Esophagus squamous epithelium (tissue), 5 donors: Measurements from ENCODE around the gene FILIP1L. TPM values are rescaled to one million over a fixed set of nuclear protein-coding genes. Genes with fewer than 3 reads are reported as not detected.
"Not testable (repeated sequence)": the region's sequence is repeated elsewhere in the genome, so short reads cannot be mapped to it uniquely, and the experiment has no call there.

Experiments used
- DNase-seq: peaks from one replicate; lab custom pipeline; 2025; lab: John Stamatoyannopoulos, UW
- H3K27ac ChIP-seq, 4 donors: fragments of 200-600 bp; sonication (generic); one replicate each; pipeline ENCODE4 v1.5.1; 2016 to 2019; ENCODE audit warnings: mild to moderate bottlenecking in 1 of 4
- H3K27me3 ChIP-seq, 4 donors: fragments of 200-600 bp; sonication (generic); 1 replicate in 3 of 4; 2 replicates in 1 of 4; pipeline versions ENCODE4 v1.5.1 to v1.6.0; 2017 to 2021; ENCODE audit warnings: antibody characterized with exemption in 1 of 4
- H3K36me3 ChIP-seq, 3 donors: fragments of 200-600 bp; sonication (generic); one replicate each; pipeline ENCODE4 v1.5.1; 2016 to 2019
- H3K4me1 ChIP-seq, 3 donors: fragments of 200-600 bp; sonication (generic); one replicate each; pipeline ENCODE4 v1.5.1; 2017 to 2019
- H3K4me3 ChIP-seq, 4 donors: fragments of 200-600 bp; sonication (generic); 1 replicate in 3 of 4; 2 replicates in 1 of 4; pipeline ENCODE4 v1.5.1; 2016 to 2019; ENCODE audit warnings: mild to moderate bottlenecking in 2 of 4, moderate library complexity in 1 of 4
- H3K9me3 ChIP-seq, 3 donors: fragments of 200-600 bp; sonication (generic); one replicate each; pipeline ENCODE4 v1.5.1; 2016 to 2019
- POLR2A ChIP-seq, 4 donors: fragments of 450-650 bp; IDR thresholded peaks; one replicate each; pipeline ENCODE4 v1.6.1; 2017; ENCODE audit warnings: antibody characterized with exemption in 4 of 4, mild to moderate bottlenecking in 4 of 4, moderate library complexity in 3 of 4
- WGBS, 2 donors: methylation state at CpG; one replicate each; pipeline ENCODE4 v1.1.5; 2018; 5-methylcytosine and 5-hydroxymethylcytosine counted together
- intact Hi-C: fragments of 100-400 bp; cut with DNase I; formaldehyde crosslinking; loops from one replicate; pipeline ENCODE4 v1.15.0; 2022
- total RNA-seq, 4 donors: library from RNA; depleted of rRNA; stranded (reverse); fragments of >200 nt; gene quantifications; one replicate each; pipeline ENCODE4 v1.1.0, GENCODE V29; 2016
- TF ChIP-seq, protein P1 (sequence below), 6 experiments: fragments of 450-650 bp in 4 of 6; fragments of 200-600 bp in 2 of 6; sonication (generic) in 2 of 6; IDR thresholded peaks; one replicate each; pipeline ENCODE4 v1.5.1; 2016 to 2019; ENCODE audit warnings: antibody characterized with exemption in 6 of 6, mild to moderate bottlenecking in 4 of 6, moderate library complexity in 4 of 6
- donor health status: DM: yes; HTN: yes; CAD: no.

The FILIP1L gene
- total RNA-seq, 4 donors from 2014 or later, result 2.5 to 23.5 (median 10.7) TPM

DNA sequence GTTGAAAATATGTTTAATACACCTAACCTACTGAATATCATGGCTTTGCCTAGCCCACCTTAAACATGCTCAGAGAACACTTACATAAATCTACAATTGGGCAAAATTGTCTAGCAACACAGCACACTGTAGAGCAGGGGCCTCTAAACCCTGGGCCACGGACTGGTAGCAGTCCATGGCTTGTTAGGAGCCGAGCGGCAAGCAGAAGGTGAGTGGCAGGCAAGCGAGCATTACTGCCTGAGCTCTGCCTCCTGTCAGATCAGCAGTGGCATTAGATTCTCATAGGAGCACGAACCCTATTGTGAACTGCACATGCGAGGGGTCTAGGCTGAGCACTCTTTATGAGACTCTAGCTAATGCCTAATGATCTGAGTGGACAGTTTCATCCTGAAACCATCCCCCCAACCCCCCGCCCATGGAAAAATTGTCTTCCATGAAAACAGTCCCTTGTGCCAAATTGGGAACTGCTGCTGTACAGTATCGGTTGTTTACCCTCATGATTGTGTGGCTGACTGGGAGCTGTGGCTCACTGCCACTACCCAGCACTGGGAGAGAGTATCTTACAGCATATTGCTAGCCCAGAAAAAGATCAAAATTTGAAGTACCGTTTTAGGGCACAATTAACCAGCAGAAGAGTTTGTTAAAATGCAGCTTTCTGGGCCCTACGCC is 270.6 kb downstream of the FILIP1L start:
- intact Hi-C loops, result loop anchor here (10.0 kb wide), 1 partner anchor 221 kb away; no protein-coding TSS in a partner anchor
- WGBS, 2 donors, result 60 to 69% methylated on average over 8 to 9 of the region's 10 CpGs

DNA sequence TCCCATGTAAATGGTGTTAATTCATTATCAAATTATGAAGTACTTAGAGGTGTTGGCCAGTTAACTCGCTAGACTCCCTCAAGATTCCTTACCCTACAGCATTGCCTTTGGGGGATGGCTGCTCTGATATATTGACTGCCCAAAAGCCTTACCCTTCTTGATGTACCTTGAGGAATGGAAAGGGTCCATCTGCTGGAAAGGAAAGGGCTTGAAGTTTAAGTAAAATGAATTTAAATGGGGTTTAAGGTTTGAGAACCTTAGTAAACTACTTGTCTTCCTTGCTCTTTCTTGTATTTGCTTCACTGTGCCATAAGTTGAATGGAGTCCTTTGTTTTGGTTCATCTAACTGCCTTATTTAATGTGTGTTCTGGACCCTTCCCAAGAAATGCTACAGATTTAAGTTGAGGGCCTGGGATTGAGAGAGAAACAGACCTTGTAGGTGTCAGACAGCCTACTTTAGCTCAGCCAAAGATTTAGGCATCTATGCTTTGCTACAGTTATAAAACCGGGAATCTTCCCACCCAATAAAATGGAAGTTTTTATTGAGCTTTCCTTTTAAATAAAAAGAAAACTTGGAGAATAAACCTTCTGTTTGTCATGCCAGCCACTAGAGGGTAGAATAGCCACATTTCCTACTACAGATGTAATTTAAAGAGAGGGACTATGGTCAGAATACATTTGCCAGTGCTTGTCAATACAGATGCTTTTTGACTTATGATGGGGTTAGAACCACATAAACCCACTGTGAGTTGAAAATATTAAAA is 271.3 kb downstream of the FILIP1L start:
- TF ChIP-seq, protein P1, sequence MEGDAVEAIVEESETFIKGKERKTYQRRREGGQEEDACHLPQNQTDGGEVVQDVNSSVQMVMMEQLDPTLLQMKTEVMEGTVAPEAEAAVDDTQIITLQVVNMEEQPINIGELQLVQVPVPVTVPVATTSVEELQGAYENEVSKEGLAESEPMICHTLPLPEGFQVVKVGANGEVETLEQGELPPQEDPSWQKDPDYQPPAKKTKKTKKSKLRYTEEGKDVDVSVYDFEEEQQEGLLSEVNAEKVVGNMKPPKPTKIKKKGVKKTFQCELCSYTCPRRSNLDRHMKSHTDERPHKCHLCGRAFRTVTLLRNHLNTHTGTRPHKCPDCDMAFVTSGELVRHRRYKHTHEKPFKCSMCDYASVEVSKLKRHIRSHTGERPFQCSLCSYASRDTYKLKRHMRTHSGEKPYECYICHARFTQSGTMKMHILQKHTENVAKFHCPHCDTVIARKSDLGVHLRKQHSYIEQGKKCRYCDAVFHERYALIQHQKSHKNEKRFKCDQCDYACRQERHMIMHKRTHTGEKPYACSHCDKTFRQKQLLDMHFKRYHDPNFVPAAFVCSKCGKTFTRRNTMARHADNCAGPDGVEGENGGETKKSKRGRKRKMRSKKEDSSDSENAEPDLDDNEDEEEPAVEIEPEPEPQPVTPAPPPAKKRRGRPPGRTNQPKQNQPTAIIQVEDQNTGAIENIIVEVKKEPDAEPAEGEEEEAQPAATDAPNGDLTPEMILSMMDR (IDR thresholded peaks at IDR 0.05), result peak; percentile 24 to 80 (median 68)
- TF ChIP-seq POLR2A (IDR thresholded peaks at IDR 0.05), result no peak
- intact Hi-C loops, result loop anchor here (10.0 kb wide), 1 partner anchor 222 kb away; no protein-coding TSS in a partner anchor
- Histone ChIP-seq H3K4me3 (peak overlapping the region in 1 of 4 donors; percentile 10), H3K4me1 (peaks cover 0 to 52% (median 8%) of the 10 kb centered on the region in 3 donors), H3K27ac (peak overlapping the region in 3 of 4 donors; percentile 75 to 85 (median 78)), H3K9me3 (no peaks in the 10 kb centered on the region), H3K27me3 (no peaks in the 10 kb centered on the region), H3K36me3 (no peaks in the 10 kb centered on the region)
- no peak for DNase-seq
- 43 to 58% methylated on average over 2 of the region's 2 CpGs for WGBS, 2 donors

More for the DNA sequence above, 270.6 kb downstream of the FILIP1L start:
- TF ChIP-seq, protein P1 (IDR thresholded peaks at IDR 0.05), result no peak
- TF ChIP-seq POLR2A (IDR thresholded peaks at IDR 0.05), result no peak
- Histone ChIP-seq H3K4me3 (peak overlapping the region in 1 of 4 donors; percentile 10), H3K27me3 (no peaks in the 10 kb centered on the region), H3K36me3 (no peaks in the 10 kb centered on the region), H3K9me3 (no peaks in the 10 kb centered on the region), H3K27ac (peak overlapping the region in 3 of 4 donors; percentile 75 to 85 (median 78)), H3K4me1 (peaks cover 0 to 52% (median 8%) of the 10 kb centered on the region in 3 donors)
- no peak for DNase-seq

DNA sequence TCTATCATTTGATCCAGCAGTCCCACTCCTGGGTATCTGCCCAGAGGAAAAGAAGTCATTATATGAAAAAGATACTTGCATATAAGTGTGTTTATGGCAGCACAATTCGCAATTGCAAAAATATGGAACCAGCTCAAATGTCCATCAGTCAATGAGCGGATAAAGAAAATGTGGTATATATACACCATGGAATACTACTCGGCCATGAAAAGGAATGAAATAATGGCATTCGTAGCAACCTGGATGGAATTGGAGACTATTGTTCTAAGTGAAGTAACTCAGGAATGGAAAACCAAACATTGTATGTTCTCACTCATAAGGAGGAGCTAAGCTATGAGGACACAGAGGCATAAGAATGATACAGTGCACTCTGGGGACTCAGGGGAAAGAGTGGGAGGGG is 272.4 kb downstream of the FILIP1L start:
- not testable (repeated sequence) for H3K9me3 ChIP-seq, H3K27me3 ChIP-seq, H3K36me3 ChIP-seq, DNase-seq, H3K4me3 ChIP-seq, H3K27ac ChIP-seq
- 96 to 97% methylated on average over 4 of the region's 4 CpGs for WGBS, 2 donors
- intact Hi-C loops, result loop anchor here (10.0 kb wide), 1 partner anchor 223 kb away; no protein-coding TSS in a partner anchor
- peaks cover 0 to 51% (median 7%) of the 10 kb centered on the region in 3 donors for H3K4me1 ChIP-seq

DNA sequence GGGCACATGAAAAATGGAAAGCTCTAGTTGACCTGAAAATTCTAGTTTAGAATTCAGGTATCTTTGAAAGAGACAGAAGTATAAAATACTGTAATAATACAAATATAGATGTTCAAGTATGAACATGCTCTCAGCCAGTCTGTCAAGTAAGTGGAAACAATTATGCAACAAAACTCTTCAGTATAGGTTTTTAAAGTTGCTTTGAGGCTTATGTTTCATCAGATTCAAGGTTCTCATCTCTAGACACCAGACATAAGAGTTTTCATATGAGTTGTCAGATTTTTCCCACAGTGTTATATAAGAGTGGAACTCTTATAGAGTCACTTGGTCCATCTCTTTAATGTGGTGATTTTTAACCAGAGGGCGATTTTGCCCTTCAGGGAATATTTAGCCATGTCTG is 274.7 kb downstream of the FILIP1L start:
- no peak for TF ChIP-seq POLR2A (IDR thresholded peaks at IDR 0.05)
- TF ChIP-seq, protein P1 (IDR thresholded peaks at IDR 0.05), result no peak
- 46 to 73% methylated on average over 1 of the region's 1 CpG for WGBS, 2 donors
- no peak overlapping the region for H3K4me3 ChIP-seq

DNA sequence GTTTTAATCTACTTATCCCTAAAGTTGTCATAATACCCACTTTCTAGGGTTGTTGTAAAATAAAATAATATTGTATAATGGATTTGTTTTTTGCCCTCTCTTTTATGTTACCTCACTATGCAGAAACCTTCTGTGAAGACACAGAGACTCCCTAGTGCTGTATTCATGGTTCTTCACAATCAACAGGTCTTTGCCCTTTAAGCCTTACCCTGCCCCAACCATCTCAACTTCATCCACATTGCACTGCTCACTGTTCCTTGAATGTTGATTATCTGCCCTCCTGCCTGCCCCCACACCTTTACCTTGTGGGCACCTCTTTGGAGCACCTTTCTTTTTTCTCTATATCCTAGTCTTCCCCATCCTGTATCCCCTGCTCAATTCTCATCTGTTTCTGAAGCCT is 275.5 kb downstream of the FILIP1L start:
- H3K27me3 ChIP-seq, result no peaks in the 10 kb centered on the region
- peaks cover 0 to 27% (median 0%) of the 10 kb centered on the region in 3 donors for H3K4me1 ChIP-seq
- no peak for TF ChIP-seq POLR2A (IDR thresholded peaks at IDR 0.05)
- TF ChIP-seq, protein P1 (IDR thresholded peaks at IDR 0.05), result no peak
- H3K4me3 ChIP-seq, result no peak overlapping the region
- intact Hi-C loops, result loop anchor here (5.0 kb wide), 1 partner anchor 419 kb away; no protein-coding TSS in a partner anchor
- no peak for DNase-seq
- no peaks in the 10 kb centered on the region for H3K9me3 ChIP-seq
- H3K27ac ChIP-seq, result no peak overlapping the region
- H3K36me3 ChIP-seq, result no peaks in the 10 kb centered on the region

More for the DNA sequence above, 274.7 kb downstream of the FILIP1L start:
- intact Hi-C loops, result loop anchor here (5.0 to 10.0 kb wide), 2 partner anchors 225 to 418 kb away; no protein-coding TSS in a partner anchor
- peaks cover 0 to 31% (median 5%) of the 10 kb centered on the region in 3 donors for H3K4me1 ChIP-seq
- no peak overlapping the region for H3K27ac ChIP-seq
- no peak for DNase-seq
- no peaks in the 10 kb centered on the region for H3K27me3 ChIP-seq
- no peaks in the 10 kb centered on the region for H3K36me3 ChIP-seq
- H3K9me3 ChIP-seq, result no peaks in the 10 kb centered on the region
